Neural progenitor cell (in vitro differentiated cells): ENCODE measurements around the gene LRRN2.

Experiments used
- CTCF ChIP-seq: fragments of 200-600 bp; sonication (generic); IDR thresholded peaks from 2 replicates; pipeline ENCODE4 v1.5.1; 2017; ENCODE audit warnings: antibody characterized with exemption, mild to moderate bottlenecking
- EZH2 ChIP-seq: fragments of 200-600 bp; sonication (generic); IDR thresholded peaks from 2 replicates; pipeline ENCODE4 v1.6.1; 2017; ENCODE audit warnings: antibody characterized with exemption, mild to moderate bottlenecking, moderate library complexity
- EZH2phosphoT487 ChIP-seq: fragments of 200-600 bp; sonication (generic); IDR thresholded peaks from 2 replicates; pipeline ENCODE4 v1.6.1; 2017; ENCODE audit warnings: antibody characterized with exemption

GRCh38 chr1:204680051-204680450 lies 5.5 kb downstream of the LRRN2 start:
- TF ChIP-seq CTCF (no peak), EZH2phosphoT487 (no peak), EZH2 (no peak)
